ENCODE data around the gene FBXL7.

- no peak for TF ChIP-seq CTCF (conservative IDR thresholded peaks at IDR 0.05; ENCODE audit: low read length)
- no peak for TF ChIP-seq EZH2phosphoT487 (IDR thresholded peaks at IDR 0.05; ENCODE audit: borderline replicate concordance)
Observed at GRCh38 chr5:15558681-15559080, 58.7 kb downstream of the FBXL7 start.
